Measurements from ENCODE around the gene CDCP2. TPM values are rescaled to one million over a fixed set of nuclear protein-coding genes. Genes with fewer than 3 reads are reported as not detected.

CDCP2 gene
- total RNA-seq, 2 donors from 2014 or later = not detected

- Histone ChIP-seq H3K36me3 (peaks cover 3% of the 10 kb centered on the region), H3K27ac (no peak overlapping the region), H3K9me3 (no peaks in the 10 kb centered on the region), H3K4me3 (no peak overlapping the region), H3K27me3 (replicated peaks; ENCODE audit: insufficient read depth) (no peaks in the 10 kb centered on the region), H3K4me1 (ENCODE audit: control insufficient read depth in 1 of 2, low read depth in 2 of 2) (no peaks in the 10 kb centered on the region)
- TF ChIP-seq CTCF (IDR thresholded peaks at IDR 0.05) = no peak
- no peak for ATAC-seq (ENCODE audit: insufficient number of reproducible peaks, low FRiP score, low read depth)
- no peak for DNase-seq (ENCODE audit: low spot score)
Measured at GRCh38 chr1:54088385-54088784, 64.4 kb downstream of the CDCP2 start.

DNA sequence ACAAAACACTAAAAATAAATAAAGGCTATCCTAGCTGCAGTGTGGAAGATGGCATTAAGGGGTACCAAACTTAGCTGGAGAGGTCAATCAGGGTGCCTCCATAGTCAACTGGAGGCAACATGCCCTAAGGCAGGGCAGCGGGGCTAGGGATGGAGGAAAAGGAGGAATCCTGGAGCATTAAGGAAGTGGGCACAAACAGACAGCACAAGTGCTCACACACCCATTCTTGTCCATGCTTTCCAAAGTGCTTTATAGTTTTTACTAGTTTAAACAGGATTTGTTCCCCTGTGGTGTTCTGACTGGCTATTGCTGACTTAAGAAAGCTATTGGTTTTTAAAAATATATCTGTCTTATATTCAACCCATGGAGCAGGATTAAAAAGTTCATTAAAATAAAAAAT, 66.0 kb downstream of the CDCP2 start:
- no peak for ATAC-seq (ENCODE audit: insufficient number of reproducible peaks, low FRiP score, low read depth)

DNA sequence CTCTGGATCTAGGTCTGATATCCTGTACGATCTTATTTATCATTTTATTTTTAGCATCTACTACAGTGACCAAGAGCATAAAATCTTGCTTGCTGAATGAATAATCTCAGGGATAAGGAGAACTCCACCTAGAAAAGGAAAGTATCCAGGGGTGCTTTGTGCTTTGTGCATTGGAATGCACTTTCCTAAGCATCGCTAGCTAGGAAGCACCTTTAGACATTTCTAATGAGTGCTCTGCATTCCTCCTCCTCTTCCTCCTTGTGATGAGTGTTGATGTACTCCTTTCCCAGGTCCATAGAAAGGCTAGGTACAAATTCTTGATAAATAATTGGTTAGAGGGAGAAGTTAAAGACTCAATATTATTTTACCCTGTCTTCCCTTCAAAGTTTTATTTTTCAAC, 68.0 kb downstream of the CDCP2 start:
- ATAC-seq (ENCODE audit: insufficient number of reproducible peaks, low FRiP score, low read depth) (no peak), DNase-seq (ENCODE audit: low spot score) (no peak)
- no peak overlapping the region for H3K4me3 ChIP-seq
- H3K4me1 ChIP-seq (ENCODE audit: control insufficient read depth in 1 of 2, low read depth in 2 of 2) = no peaks in the 10 kb centered on the region
- H3K27me3 ChIP-seq (replicated peaks; ENCODE audit: insufficient read depth) = no peaks in the 10 kb centered on the region
- no peak for TF ChIP-seq CTCF (IDR thresholded peaks at IDR 0.05)
- peaks cover 4% of the 10 kb centered on the region for H3K36me3 ChIP-seq
- H3K27ac ChIP-seq = no peak overlapping the region
- no peaks in the 10 kb centered on the region for H3K9me3 ChIP-seq

More for the DNA sequence above, 66.0 kb downstream of the CDCP2 start:
- no peak overlapping the region for H3K4me3 ChIP-seq
- no peaks in the 10 kb centered on the region for H3K27me3 ChIP-seq (replicated peaks; ENCODE audit: insufficient read depth)
- no peak for TF ChIP-seq CTCF (IDR thresholded peaks at IDR 0.05)
- DNase-seq (ENCODE audit: low spot score) = no peak
- H3K36me3 ChIP-seq = peaks cover 4% of the 10 kb centered on the region
- H3K27ac ChIP-seq = no peak overlapping the region
- H3K4me1 ChIP-seq (ENCODE audit: control insufficient read depth in 1 of 2, low read depth in 2 of 2) = no peaks in the 10 kb centered on the region
- H3K9me3 ChIP-seq = no peaks in the 10 kb centered on the region

Other genes with a start within 250 kb of the CDCP2 start
- 10 to 100 TPM; 23.8 to 24.5 TPM for gene IFT25, start 207.3 kb downstream of the CDCP2 start, total RNA-seq
- 10 to 100 TPM; 17.8 to 18.3 TPM for gene LRRC42, start 206.7 kb downstream of the CDCP2 start, total RNA-seq
- gene LDLRAD1, start 134.8 kb downstream of the CDCP2 start, total RNA-seq = not detected
- 100 to 1,000 TPM; 282 to 326 TPM for gene TMEM59, start 99.8 kb downstream of the CDCP2 start, total RNA-seq
- gene TCEANC2, start 99.4 kb downstream of the CDCP2 start, total RNA-seq = 1 to 10 TPM; 2.0 to 7.8 TPM
- gene CYB5RL, start 47.0 kb upstream of the CDCP2 start, total RNA-seq = 1 to 10 TPM; 8.7 to 9.0 TPM
- gene MRPL37, start 47.2 kb upstream of the CDCP2 start, total RNA-seq = 10 to 100 TPM; 43.2 to 55.0 TPM

Data from thoracic aorta (tissue), 2 donors.